Stomach smooth muscle (tissue), 2 donors: ENCODE data around the gene IRF2.
"Not testable (repeated sequence)": the region's sequence is repeated elsewhere in the genome, so short reads cannot be mapped to it uniquely, and the experiment has no call there.

Experiments used
- H3K27ac ChIP-seq: one replicate; pipeline ENCODE4 v1.7.0; 2013; ENCODE audit warnings: mild to moderate bottlenecking, low read length, inconsistent platforms
- H3K27me3 ChIP-seq, 2 donors: one replicate each; pipeline ENCODE4 v1.7.0; 2013; ENCODE audit warnings: low read length in 2 of 2; ENCODE audit not compliant: insufficient read depth in 2 of 2, control insufficient read depth in 1 of 2
- H3K36me3 ChIP-seq, 2 donors: one replicate each; pipeline ENCODE4 v1.7.0; 2013; ENCODE audit warnings: low read length in 2 of 2; ENCODE audit not compliant: control insufficient read depth in 2 of 2, insufficient read depth in 2 of 2
- H3K4me1 ChIP-seq: one replicate; pipeline ENCODE4 v1.7.0; 2013; ENCODE audit warnings: low read length; ENCODE audit not compliant: control insufficient read depth, insufficient read depth
- H3K4me3 ChIP-seq, 2 donors: one replicate each; pipeline ENCODE4 v1.7.0; 2013; ENCODE audit warnings: low read length in 2 of 2
- H3K9ac ChIP-seq, 2 donors: one replicate each; pipeline ENCODE4 v1.7.0; 2013; ENCODE audit warnings: low read length in 2 of 2, mild to moderate bottlenecking in 1 of 2
- H3K9me3 ChIP-seq, 2 donors: one replicate each; pipeline ENCODE4 v1.7.0; 2013; ENCODE audit warnings: low read length in 2 of 2; ENCODE audit not compliant: control insufficient read depth in 2 of 2
- donor health status: healthy.
- donor health status: Pancreatic carcinoma.

Gene IRF2

DNA sequence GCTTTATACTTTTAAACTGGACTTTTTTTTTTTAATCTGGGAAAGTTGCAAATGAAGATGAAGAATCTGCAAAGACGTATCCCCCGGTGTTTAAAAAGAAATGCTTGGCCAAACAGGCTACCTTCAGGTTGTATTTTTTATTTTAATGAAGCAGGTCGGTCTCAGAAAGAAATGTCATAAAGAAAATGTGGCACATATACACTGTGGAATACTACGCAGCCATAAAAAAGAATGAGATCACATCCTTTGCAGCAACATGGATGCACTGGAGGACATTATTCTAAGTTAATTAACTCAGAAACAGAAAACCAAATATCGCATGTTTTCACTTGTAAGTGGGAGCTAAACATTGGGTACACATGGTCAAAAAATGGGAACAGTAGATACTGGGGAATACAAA is 123.4 kb downstream of the IRF2 start:
- Histone ChIP-seq H3K9me3 (no peaks in the 10 kb centered on the region), H3K4me3 (no peak overlapping the region), H3K4me1 (peaks cover 16% of the 10 kb centered on the region), H3K27me3 (no peaks in the 10 kb centered on the region), H3K27ac (no peak overlapping the region), H3K9ac (no peak overlapping the region), H3K36me3 (no peaks in the 10 kb centered on the region)

- H3K9me3 ChIP-seq, result no peaks in the 10 kb centered on the region
- no peak overlapping the region for H3K9ac ChIP-seq
- H3K27ac ChIP-seq, result no peak overlapping the region
- H3K4me3 ChIP-seq, result no peak overlapping the region
- peaks cover 20% of the 10 kb centered on the region for H3K4me1 ChIP-seq
- H3K27me3 ChIP-seq, result no peaks in the 10 kb centered on the region
- H3K36me3 ChIP-seq, result no peaks in the 10 kb centered on the region
Observed at GRCh38 chr4:184350213-184350817, 124.0 kb downstream of the IRF2 start.

DNA sequence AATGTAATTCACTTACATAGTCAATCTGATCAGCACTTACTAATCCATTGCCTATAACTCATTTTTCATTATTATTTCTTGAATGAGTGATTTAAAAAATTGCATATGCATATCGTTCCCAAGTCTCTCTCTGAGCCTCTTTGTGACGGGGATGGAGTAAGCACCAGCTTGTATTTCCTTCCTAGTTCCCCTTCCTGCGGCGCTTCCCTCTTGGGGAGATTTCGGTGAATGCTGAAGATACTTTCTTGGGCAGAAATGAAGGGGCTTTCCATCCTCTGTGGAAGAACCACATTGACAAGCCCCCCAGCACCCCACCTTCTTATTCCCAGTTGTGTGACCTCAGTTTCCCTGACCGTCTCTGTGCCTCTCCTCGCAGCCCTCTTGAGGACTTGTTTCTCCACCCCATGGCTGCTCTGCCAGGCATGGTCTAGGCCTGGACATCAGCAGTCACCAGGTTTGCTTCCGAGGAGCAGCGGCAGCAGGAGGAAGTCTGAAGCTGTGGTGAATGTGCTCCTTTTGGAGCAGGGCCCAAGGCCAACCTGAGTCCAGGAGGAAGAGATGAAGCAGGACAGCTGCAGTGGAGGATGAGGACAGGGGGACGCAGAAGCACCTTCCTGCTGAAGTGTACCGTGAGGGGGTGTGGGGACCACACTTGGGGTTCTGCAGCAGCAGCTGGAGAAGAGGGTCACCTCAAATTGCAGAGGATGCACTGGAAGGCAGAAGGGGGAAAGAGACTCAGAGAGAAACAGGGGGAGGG is 124.9 kb downstream of the IRF2 start:
- no peak overlapping the region for H3K9ac ChIP-seq

GRCh38 chr4:184348311-184349233 is 125.8 kb downstream of the IRF2 start:
- Histone ChIP-seq H3K4me1 (peaks cover 29% of the 10 kb centered on the region), H3K4me3 (no peak overlapping the region)

More for the DNA sequence above, 124.9 kb downstream of the IRF2 start:
- no peaks in the 10 kb centered on the region for H3K27me3 ChIP-seq
- H3K4me3 ChIP-seq, result no peak overlapping the region
- H3K36me3 ChIP-seq, result no peaks in the 10 kb centered on the region
- H3K9me3 ChIP-seq, result no peaks in the 10 kb centered on the region
- peaks cover 25% of the 10 kb centered on the region for H3K4me1 ChIP-seq
- H3K27ac ChIP-seq, result no peak overlapping the region

DNA sequence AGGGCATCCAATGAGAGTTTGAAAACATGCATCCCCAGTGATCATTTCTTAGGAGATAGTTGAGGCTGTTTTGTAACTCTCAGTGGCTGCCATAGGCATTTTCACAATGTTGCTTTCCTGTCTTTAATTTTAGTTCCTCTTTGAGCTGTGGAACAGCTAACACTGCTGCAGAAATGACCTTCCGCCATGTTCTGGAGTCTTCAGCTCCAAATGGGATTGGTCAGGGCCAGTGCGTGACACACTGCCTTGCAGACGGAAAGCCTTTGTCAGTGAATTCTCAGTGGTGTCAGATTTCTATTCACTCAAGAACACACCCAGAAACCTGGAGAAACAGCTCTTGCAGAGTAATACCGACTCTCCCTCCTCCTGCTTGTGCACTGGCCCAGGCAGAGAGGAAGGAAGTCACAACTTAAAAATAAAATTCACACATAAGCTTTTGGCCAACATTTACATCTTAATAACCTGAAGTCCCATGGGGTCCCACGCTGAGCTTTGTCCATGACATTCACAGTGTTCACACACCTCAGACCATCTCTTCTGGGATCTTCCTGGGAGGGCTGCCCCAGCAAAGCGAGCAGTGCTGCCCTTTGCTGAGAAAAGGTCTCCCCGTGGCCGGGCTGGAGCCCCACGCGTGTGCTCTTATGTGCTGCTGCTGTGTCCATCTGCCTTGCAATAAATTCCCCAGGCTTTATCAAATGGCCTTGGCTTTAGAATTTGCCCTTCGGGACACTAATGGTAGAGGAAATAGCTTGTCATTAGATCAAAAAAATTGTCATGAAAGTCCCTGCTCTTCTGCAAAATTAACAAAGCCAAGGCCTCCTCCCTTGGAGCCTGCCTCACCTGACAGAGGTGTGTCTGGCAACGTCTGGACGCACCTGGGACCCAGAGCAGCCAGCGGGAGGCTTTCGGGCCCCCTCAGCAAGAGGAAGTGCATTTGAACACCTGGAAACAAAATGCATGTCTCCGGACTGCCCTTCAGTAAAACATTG is 126.8 kb downstream of the IRF2 start:
- Histone ChIP-seq H3K4me1 (peaks cover 34% of the 10 kb centered on the region), H3K36me3 (no peaks in the 10 kb centered on the region), H3K9ac (no peak overlapping the region), H3K27ac (peak overlapping the region; percentile 46), H3K27me3 (no peaks in the 10 kb centered on the region), H3K9me3 (no peaks in the 10 kb centered on the region), H3K4me3 (no peak overlapping the region)

More at GRCh38 chr4:184348311-184349233, 125.8 kb downstream of the IRF2 start:
- Histone ChIP-seq H3K9me3 (no peaks in the 10 kb centered on the region), H3K36me3 (no peaks in the 10 kb centered on the region), H3K27me3 (no peaks in the 10 kb centered on the region), H3K9ac (no peak overlapping the region), H3K27ac (peak overlapping the region; percentile 46)

- peaks cover 34% of the 10 kb centered on the region for H3K4me1 ChIP-seq
- H3K9me3 ChIP-seq, result no peaks in the 10 kb centered on the region
- no peaks in the 10 kb centered on the region for H3K36me3 ChIP-seq
- no peak overlapping the region for H3K9ac ChIP-seq
- H3K27ac ChIP-seq, result no peak overlapping the region
- no peaks in the 10 kb centered on the region for H3K27me3 ChIP-seq
- no peak overlapping the region for H3K4me3 ChIP-seq
Observed at GRCh38 chr4:184346682-184347081, 127.7 kb downstream of the IRF2 start.

DNA sequence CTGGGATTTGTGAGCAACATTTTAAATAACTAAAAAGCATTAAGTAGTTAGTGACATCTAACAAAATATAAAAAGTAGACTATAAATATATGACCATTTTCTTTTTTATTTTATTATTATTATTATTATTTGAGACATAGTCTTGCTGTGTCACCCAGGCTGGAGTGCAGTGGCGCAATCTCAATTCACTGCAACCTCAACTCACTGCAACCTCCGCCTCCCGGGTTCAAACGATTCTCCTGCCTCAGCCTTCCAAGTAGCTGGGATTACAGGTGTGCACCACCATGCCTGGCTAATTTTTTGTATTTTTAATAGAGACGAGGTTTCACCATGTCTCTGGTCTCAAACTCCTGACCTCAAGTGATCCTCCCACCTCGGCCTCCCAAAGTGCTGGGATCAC is 128.1 kb downstream of the IRF2 start:
- H3K27ac ChIP-seq, H3K27me3 ChIP-seq, H3K9ac ChIP-seq, H3K9me3 ChIP-seq, H3K36me3 ChIP-seq, H3K4me3 ChIP-seq: not testable (repeated sequence)
- peaks cover 34% of the 10 kb centered on the region for H3K4me1 ChIP-seq

GRCh38 chr4:184345573-184345922 is 128.8 kb downstream of the IRF2 start:
- Histone ChIP-seq H3K36me3 (no peaks in the 10 kb centered on the region), H3K27ac (no peak overlapping the region), H3K27me3 (no peaks in the 10 kb centered on the region), H3K9ac (no peak overlapping the region), H3K4me3 (no peak overlapping the region), H3K4me1 (peaks cover 34% of the 10 kb centered on the region), H3K9me3 (no peaks in the 10 kb centered on the region)

- Histone ChIP-seq H3K4me1 (peaks cover 34% of the 10 kb centered on the region), H3K27ac (no peak overlapping the region), H3K9ac (no peak overlapping the region), H3K36me3 (no peaks in the 10 kb centered on the region), H3K9me3 (no peaks in the 10 kb centered on the region), H3K4me3 (no peak overlapping the region), H3K27me3 (no peaks in the 10 kb centered on the region)
Observed at GRCh38 chr4:184344899-184345572, 129.3 kb downstream of the IRF2 start.
